NCI-H146 treated with DMSO at 0.1 percent for 48 hours (cell line): ENCODE measurements around the gene IRF6.
A peak's percentile ranks its signal among the peaks of the same experiment; 100 is the strongest.

Experiments
- DNase-seq: peaks from one replicate; lab custom pipeline; 2025; ENCODE audit not compliant: unreplicated experiment; lab: John Stamatoyannopoulos, UW

Gene IRF6

GRCh38 chr1:209790286-209791193, 15.4 kb downstream of the IRF6 start:
- no peak for DNase-seq

GRCh38 chr1:209789245-209789644, 16.7 kb downstream of the IRF6 start:
- DNase-seq, result no peak

GRCh38 chr1:209787551-209787950, 18.4 kb downstream of the IRF6 start:
- DNase-seq, result no peak

- DNase-seq, result no peak
Observed at GRCh38 chr1:209786146-209786545, 19.8 kb downstream of the IRF6 start.

GRCh38 chr1:209785592-209785991, 20.4 kb downstream of the IRF6 start:
- no peak for DNase-seq

GRCh38 chr1:209784265-209785169, 21.4 kb downstream of the IRF6 start, which contains the start of gene C1orf74:
Gene C1orf74 (minus strand): TSS chr1:209784559. CDS start chr1:209783634, 925 bp downstream.
- peak; percentile 94 for DNase-seq

- no peak for DNase-seq
Observed at GRCh38 chr1:209783386-209783785, 22.6 kb downstream of the IRF6 start.

GRCh38 chr1:209780268-209780667, 25.7 kb downstream of the IRF6 start:
- no peak for DNase-seq

- DNase-seq, result no peak
Observed at GRCh38 chr1:209778102-209778501, 27.8 kb downstream of the IRF6 start.

GRCh38 chr1:209777587-209777986, 28.4 kb downstream of the IRF6 start:
- DNase-seq, result no peak

GRCh38 chr1:209775678-209776077, 30.3 kb downstream of the IRF6 start:
- DNase-seq, result no peak

GRCh38 chr1:209774592-209774991, 31.4 kb downstream of the IRF6 start:
- no peak for DNase-seq

- no peak for DNase-seq
Observed at GRCh38 chr1:209772126-209772525, 33.8 kb downstream of the IRF6 start.

GRCh38 chr1:209770636-209771415, 35.1 kb downstream of the IRF6 start:
- DNase-seq, result no peak

- no peak for DNase-seq
Observed at GRCh38 chr1:209769971-209770370, 36.0 kb downstream of the IRF6 start.

GRCh38 chr1:209769171-209769904, 36.6 kb downstream of the IRF6 start:
- no peak for DNase-seq

GRCh38 chr1:209768354-209768774, 37.6 kb downstream of the IRF6 start:
- DNase-seq, result no peak

- no peak for DNase-seq
Observed at GRCh38 chr1:209767706-209768105, 38.2 kb downstream of the IRF6 start.

- DNase-seq, result no peak
Observed at GRCh38 chr1:209767096-209767495, 38.8 kb downstream of the IRF6 start.

- no peak for DNase-seq
Observed at GRCh38 chr1:209766051-209766450, 39.9 kb downstream of the IRF6 start.
